SK-N-SH (cell line): ENCODE results near the gene CEP55. TPM values are rescaled to one million over a fixed set of nuclear protein-coding genes. Genes with fewer than 3 reads are reported as not detected.

Experiments
- CTCF ChIA-PET: fragments of 300-600, 350-600 bp; formaldehyde crosslinking; extraction: SDS; loops from one replicate; lab custom pipeline; 2021; lab: Yijun Ruan, JAX
- POLR2A ChIA-PET: fragments of 350-600 bp; sonication (Branson Sonifier 250); formaldehyde crosslinking; extraction: SDS; loops from one replicate; lab custom pipeline; 2020; ENCODE audit warnings: antibody characterized with exemption, inconsistent platforms; lab: Yijun Ruan, JAX
- DNase-seq: peaks from one replicate; pipeline ENCODE4 v3.0.0; 2012
- H2AFZ ChIP-seq: fragments of 200-600 bp; sonication (generic); 2 replicates; pipeline ENCODE4 v1.8.1; 2016; ENCODE audit warnings: antibody characterized with exemption, mild to moderate bottlenecking, low read depth
- H3F3A ChIP-seq: fragments of 200-600 bp; sonication (generic); replicated peaks from 2 replicates; pipeline ENCODE3; 2016; ENCODE audit warnings: antibody characterized with exemption, mild to moderate bottlenecking; ENCODE audit not compliant: insufficient read depth
- H3K27ac ChIP-seq, 2 experiments: fragments of 200-500 bp in 1 of 2; fragments of 200-600 bp in 1 of 2; sonication (Bioruptor generic) in 1 of 2; sonication (generic), shearing (Covaris generic) in 1 of 2; 2 replicates each; pipeline versions ENCODE4 v1.5.1 to v1.6.1; 2014 to 2016; ENCODE audit warnings: low read depth in 2 of 2, inconsistent platforms in 1 of 2, low read length in 1 of 2, mild to moderate bottlenecking in 1 of 2, mixed read lengths in 1 of 2
- H3K27me3 ChIP-seq: fragments of 200-600 bp; sonication (generic), shearing (Covaris generic); 2 replicates; pipeline ENCODE4 v1.6.1; 2016; ENCODE audit warnings: mixed run types; ENCODE audit not compliant: insufficient read depth
- H3K36me3 ChIP-seq, 2 experiments: fragments of 200-500 bp in 1 of 2; fragments of 200-600 bp in 1 of 2; sonication (Bioruptor generic) in 1 of 2; sonication (generic) in 1 of 2; replicated peaks in 1 of 2; 2 replicates each; pipeline versions ENCODE3 to v1.5.1; 2014 to 2016; ENCODE audit warnings: low read length in 1 of 2, mild to moderate bottlenecking in 1 of 2; ENCODE audit not compliant: insufficient read depth in 2 of 2, control insufficient read depth in 1 of 2
- H3K4me1 ChIP-seq, 2 experiments: fragments of 200-500 bp in 1 of 2; fragments of 200-600 bp in 1 of 2; sonication (Bioruptor generic) in 1 of 2; sonication (generic), shearing (Covaris generic) in 1 of 2; 2 replicates each; pipeline versions ENCODE4 v1.5.1 to v1.6.1; 2014 to 2016; ENCODE audit warnings: low read depth in 1 of 2, low read length in 1 of 2, mixed run types in 1 of 2; ENCODE audit not compliant: insufficient read depth in 2 of 2, control insufficient read depth in 1 of 2
- H3K4me2 ChIP-seq: fragments of 200-600 bp; sonication (generic), shearing (Covaris generic); 2 replicates; pipeline ENCODE4 v1.6.1; 2017; ENCODE audit warnings: mixed run types
- H3K4me3 ChIP-seq, 2 experiments: fragments of 200-500 bp in 1 of 2; fragments of 200-600 bp in 1 of 2; sonication (Bioruptor generic) in 1 of 2; sonication (generic), shearing (Covaris generic) in 1 of 2; 2 replicates each; pipeline versions ENCODE4 v1.5.1 to v1.8.1; 2014 to 2016; ENCODE audit warnings: low read depth in 2 of 2, inconsistent platforms in 1 of 2, low read length in 1 of 2, mild to moderate bottlenecking in 1 of 2, mixed read lengths in 1 of 2, moderate library complexity in 1 of 2
- H3K79me2 ChIP-seq: fragments of 200-600 bp; sonication (generic); 2 replicates; pipeline ENCODE4 v1.8.1; 2017; ENCODE audit warnings: mild to moderate bottlenecking; ENCODE audit not compliant: insufficient read depth
- H3K9ac ChIP-seq: fragments of 200-600 bp; sonication (generic); 2 replicates; pipeline ENCODE4 v1.6.1; 2017; ENCODE audit warnings: mixed run types
- H3K9me2 ChIP-seq: fragments of 200-600 bp; sonication (generic); 2 replicates; pipeline ENCODE4 v1.6.1; 2017; ENCODE audit warnings: mixed run types
- H3K9me3 ChIP-seq: fragments of 200-600 bp; sonication (generic); 2 replicates; pipeline ENCODE4 v1.6.1; 2017; ENCODE audit warnings: mixed run types, mild to moderate bottlenecking, moderate library complexity
- H4K20me1 ChIP-seq: fragments of 200-600 bp; sonication (generic); 2 replicates; pipeline ENCODE4 v1.6.1; 2017; ENCODE audit warnings: mild to moderate bottlenecking, mixed run types; ENCODE audit not compliant: insufficient read depth
- EP300 ChIP-seq, 2 experiments: IDR thresholded peaks; 2 replicates each; pipeline versions ENCODE4 v1.4.0 to v1.6.1; 2012; ENCODE audit warnings: borderline replicate concordance in 1 of 2, low read depth in 1 of 2, low read length in 1 of 2
- EZH2phosphoT487 ChIP-seq: fragments of 200-600 bp; sonication (generic); IDR thresholded peaks from 2 replicates; pipeline ENCODE4 v1.6.1; 2017; ENCODE audit warnings: low read depth, mixed run types, mild to moderate bottlenecking, antibody characterized with exemption, moderate library complexity, borderline replicate concordance
- FOXM1 ChIP-seq: IDR thresholded peaks from 2 replicates; pipeline ENCODE4 v1.4.0; 2012; ENCODE audit warnings: low read depth, mild to moderate bottlenecking
- JUND ChIP-seq: IDR thresholded peaks from 2 replicates; pipeline ENCODE4 v1.4.0; 2012
- POLR2AphosphoS5 ChIP-seq: IDR thresholded peaks from 2 replicates; pipeline ENCODE4 v1.6.1; 2012; ENCODE audit warnings: low read depth, low read length
- RFX5 ChIP-seq: IDR thresholded peaks from 2 replicates; pipeline ENCODE4 v1.6.1; 2012; ENCODE audit warnings: mild to moderate bottlenecking, improper control_type of control experiment, low read length
- WGBS: methylation state at CpG from one replicate; pipeline ENCODE4 v1.1.6; 2017; ENCODE audit warnings: low lambda C conversion rate; 5-methylcytosine and 5-hydroxymethylcytosine counted together
- polyA plus RNA-seq, 3 experiments: library from polyadenylated mRNA; depleted of rRNA; stranded (reverse); fragments of >200 nt; gene quantifications; 2 replicates each; pipeline ENCODE4 v1.2.3, GENCODE V29; 2012
- TF ChIP-seq, protein P1 (sequence below): IDR thresholded peaks from 2 replicates; pipeline ENCODE4 v1.4.0; 2012; ENCODE audit warnings: low read depth, borderline replicate concordance
- TF ChIP-seq, protein P2 (sequence below): IDR thresholded peaks from 2 replicates; pipeline ENCODE4; 2012
- TF ChIP-seq, protein P3 (sequence below): IDR thresholded peaks from 2 replicates; pipeline ENCODE4 v1.4.0; 2012; ENCODE audit warnings: low read depth, borderline replicate concordance

The CEP55 gene
- polyA plus RNA-seq, 1 of the 3 experiments (the other 2 are of a cell fraction), result 9.8 TPM

DNA sequence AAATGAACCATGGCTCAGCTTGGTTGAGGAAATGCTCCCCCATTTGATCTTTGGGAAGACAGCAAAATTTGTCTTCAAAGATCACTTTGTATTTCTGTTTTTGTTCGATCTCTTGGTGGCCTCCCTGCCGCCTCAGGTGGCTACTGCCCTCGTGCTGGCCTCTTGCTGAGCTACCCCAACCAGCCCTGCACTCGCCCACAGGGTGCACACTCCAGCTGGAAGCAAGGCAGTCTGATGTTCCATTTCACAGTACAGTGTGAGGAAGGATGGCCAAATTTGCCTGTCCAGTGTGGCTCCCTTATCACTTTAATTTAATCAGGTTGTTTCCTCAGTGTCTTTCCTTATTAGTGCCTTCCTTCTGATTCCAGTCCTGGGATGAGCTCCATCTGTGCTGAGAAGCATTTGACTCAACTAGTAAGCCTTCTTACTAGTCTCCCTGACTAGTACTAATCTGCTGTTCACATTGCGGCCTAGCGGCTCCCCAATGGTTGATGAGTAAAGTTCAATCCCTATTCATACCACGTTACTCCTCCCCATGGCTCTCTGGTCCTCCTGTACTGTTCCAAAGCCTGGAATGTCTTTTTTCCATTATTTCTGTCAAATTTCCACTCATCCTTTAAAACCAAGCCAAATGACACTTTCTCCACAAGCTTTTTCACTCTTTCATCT lies 22.5 kb upstream of the CEP55 start:
- Histone ChIP-seq H3K27me3 (no peaks in the 10 kb centered on the region), H4K20me1 (no peaks in the 10 kb centered on the region), H3K36me3 (peaks cover 0 to 29% of the 10 kb centered on the region in 2 experiments), H3K4me1 (peaks cover 10 to 45% of the 10 kb centered on the region in 2 experiments; a peak in 3 of 4 replicates), H3K4me3 (no peak overlapping the region), H3K27ac (peak overlapping the region in 1 of 2 experiments; percentile 99; a peak in 3 of 4 replicates), H3K4me2 (0 out of 2 replicates have a peak overlapping the region, but pooled peaks have one; percentile 1), H3K9me2 (no peaks in the 10 kb centered on the region)
- no peak for DNase-seq
- 69% methylated on average over 7 of the region's 7 CpGs for WGBS
- POLR2A ChIA-PET, result no interaction called here
- TF ChIP-seq POLR2AphosphoS5, result 0 out of 2 replicates have a peak, but pooled peaks have one; percentile 16
- TF ChIP-seq, protein P1, sequence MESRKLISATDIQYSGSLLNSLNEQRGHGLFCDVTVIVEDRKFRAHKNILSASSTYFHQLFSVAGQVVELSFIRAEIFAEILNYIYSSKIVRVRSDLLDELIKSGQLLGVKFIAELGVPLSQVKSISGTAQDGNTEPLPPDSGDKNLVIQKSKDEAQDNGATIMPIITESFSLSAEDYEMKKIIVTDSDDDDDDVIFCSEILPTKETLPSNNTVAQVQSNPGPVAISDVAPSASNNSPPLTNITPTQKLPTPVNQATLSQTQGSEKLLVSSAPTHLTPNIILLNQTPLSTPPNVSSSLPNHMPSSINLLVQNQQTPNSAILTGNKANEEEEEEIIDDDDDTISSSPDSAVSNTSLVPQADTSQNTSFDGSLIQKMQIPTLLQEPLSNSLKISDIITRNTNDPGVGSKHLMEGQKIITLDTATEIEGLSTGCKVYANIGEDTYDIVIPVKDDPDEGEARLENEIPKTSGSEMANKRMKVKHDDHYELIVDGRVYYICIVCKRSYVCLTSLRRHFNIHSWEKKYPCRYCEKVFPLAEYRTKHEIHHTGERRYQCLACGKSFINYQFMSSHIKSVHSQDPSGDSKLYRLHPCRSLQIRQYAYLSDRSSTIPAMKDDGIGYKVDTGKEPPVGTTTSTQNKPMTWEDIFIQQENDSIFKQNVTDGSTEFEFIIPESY, result no peak
- no peak for TF ChIP-seq EZH2phosphoT487
- TF ChIP-seq, protein P2, sequence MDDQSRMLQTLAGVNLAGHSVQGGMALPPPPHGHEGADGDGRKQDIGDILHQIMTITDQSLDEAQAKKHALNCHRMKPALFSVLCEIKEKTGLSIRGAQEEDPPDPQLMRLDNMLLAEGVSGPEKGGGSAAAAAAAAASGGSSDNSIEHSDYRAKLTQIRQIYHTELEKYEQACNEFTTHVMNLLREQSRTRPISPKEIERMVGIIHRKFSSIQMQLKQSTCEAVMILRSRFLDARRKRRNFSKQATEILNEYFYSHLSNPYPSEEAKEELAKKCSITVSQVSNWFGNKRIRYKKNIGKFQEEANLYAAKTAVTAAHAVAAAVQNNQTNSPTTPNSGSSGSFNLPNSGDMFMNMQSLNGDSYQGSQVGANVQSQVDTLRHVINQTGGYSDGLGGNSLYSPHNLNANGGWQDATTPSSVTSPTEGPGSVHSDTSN, result peak; percentile 14; the same call in 1 of the 2 replicates
- no peak for TF ChIP-seq JUND
- no peak for TF ChIP-seq FOXM1
- 0 out of 4 replicates have a peak, but pooled peaks of 1 of the 2 experiments have one; percentile 16 for TF ChIP-seq EP300 (IDR thresholded peaks at IDR 0.05; ENCODE audit: borderline replicate concordance in 1 of 2, low read depth in 1 of 2, low read length in 1 of 2)
- TF ChIP-seq, all 33 proteins: peak for 3
- Histone ChIP-seq H3K9me3 (no peaks in the 10 kb centered on the region), H3F3A (peaks cover 71% of the 10 kb centered on the region), H3K9ac (no peak overlapping the region), H3K79me2 (peaks cover 92% of the 10 kb centered on the region), H2AFZ (no peak overlapping the region)
- CTCF ChIA-PET, result interaction anchor here (0.6 to 8.8 kb wide), 5 partner anchors 8 to 918 kb away, joined by 3 to 92 read pairs (median 3); partner anchors contain the start of gene MYOF

DNA sequence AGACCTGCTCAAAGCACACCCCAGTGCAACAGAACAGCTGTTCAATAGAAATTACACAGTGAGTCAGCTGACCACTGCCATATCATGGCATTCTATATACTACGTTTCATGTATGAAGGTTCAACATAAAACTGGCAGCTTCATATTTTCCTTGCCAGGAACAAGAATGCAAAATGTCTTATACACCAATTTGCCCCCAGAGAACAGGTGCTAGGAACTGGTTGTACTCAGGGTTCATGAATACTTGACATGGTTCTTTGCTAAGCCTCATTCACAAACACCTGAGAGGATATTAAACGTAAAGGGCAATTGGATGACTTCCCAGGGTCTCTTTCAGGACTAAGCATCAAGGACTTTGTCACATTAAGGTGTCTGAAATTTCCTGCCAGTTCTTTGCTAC lies 21.2 kb upstream of the CEP55 start:
- Histone ChIP-seq H3F3A (peaks cover 60% of the 10 kb centered on the region), H2AFZ (no peak overlapping the region), H3K4me1 (peaks cover 10 to 34% of the 10 kb centered on the region in 2 experiments; a peak in 3 of 4 replicates), H3K79me2 (peaks cover 92% of the 10 kb centered on the region)
- 92% methylated on average over 2 of the region's 2 CpGs for WGBS
- TF ChIP-seq RFX5, result no peak
- TF ChIP-seq, protein P3, sequence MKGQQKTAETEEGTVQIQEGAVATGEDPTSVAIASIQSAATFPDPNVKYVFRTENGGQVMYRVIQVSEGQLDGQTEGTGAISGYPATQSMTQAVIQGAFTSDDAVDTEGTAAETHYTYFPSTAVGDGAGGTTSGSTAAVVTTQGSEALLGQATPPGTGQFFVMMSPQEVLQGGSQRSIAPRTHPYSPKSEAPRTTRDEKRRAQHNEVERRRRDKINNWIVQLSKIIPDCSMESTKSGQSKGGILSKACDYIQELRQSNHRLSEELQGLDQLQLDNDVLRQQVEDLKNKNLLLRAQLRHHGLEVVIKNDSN, result peak; percentile 34; the same call in 1 of the 2 replicates
- TF ChIP-seq, all 33 proteins: peak for 1
- Histone ChIP-seq H3K4me3 (no peak overlapping the region), H3K4me2 (no peak overlapping the region), H3K9me3 (no peaks in the 10 kb centered on the region), H3K27me3 (no peaks in the 10 kb centered on the region), H3K9me2 (no peaks in the 10 kb centered on the region), H3K9ac (peak overlapping the region; percentile 33; the same call in 1 of the 2 replicates), H4K20me1 (no peaks in the 10 kb centered on the region), H3K27ac (peak overlapping the region in 1 of 2 experiments; percentile 99; a peak in 2 of 4 replicates), H3K36me3 (peaks cover 0 to 23% of the 10 kb centered on the region in 2 experiments)
- ChIA-PET POLR2A (no interaction called here), CTCF (interaction anchor here (1.4 to 8.8 kb wide), 2 partner anchors 19 to 99 kb away, joined by 3 to 92 read pairs; no protein-coding TSS in a partner anchor)
- no peak for DNase-seq
